HepG2 (cell line): Measurements from ENCODE around the gene AKR1A1. TPM values are rescaled to one million over a fixed set of nuclear protein-coding genes. Genes with fewer than 3 reads are reported as not detected.

Source experiments
- ELF4 ChIP-seq: sonication (generic); formaldehyde crosslinking; IDR thresholded peaks from 2 replicates; pipeline ENCODE4 v1.5.0; 2020; ENCODE audit warnings: missing genetic modification reagents, mild to moderate bottlenecking, moderate library complexity, borderline replicate concordance
- FOSL2 ChIP-seq: sonication (generic); formaldehyde crosslinking; IDR thresholded peaks from 2 replicates; pipeline ENCODE4 v1.4.0; 2020; ENCODE audit warnings: missing genetic modification reagents
- HNRNPL ChIP-seq: fragments of 200-400 bp; formaldehyde crosslinking; IDR thresholded peaks from 2 replicates; pipeline ENCODE4 v1.6.1; 2017; ENCODE audit warnings: mild to moderate bottlenecking, low read depth, low read length
- HNRNPLL ChIP-seq: fragments of 200-400 bp; formaldehyde crosslinking; IDR thresholded peaks from 2 replicates; pipeline ENCODE4 v1.6.1; 2017; ENCODE audit warnings: mild to moderate bottlenecking, low read depth, low read length; ENCODE audit not compliant: poor library complexity, severe bottlenecking
- MAFG ChIP-seq: sonication (generic); formaldehyde crosslinking; IDR thresholded peaks from 2 replicates; pipeline ENCODE4 v1.5.1; 2020; ENCODE audit warnings: mild to moderate bottlenecking, missing genetic modification reagents
- MIXL1 ChIP-seq: IDR thresholded peaks from 2 replicates; pipeline ENCODE4 v1.6.1; 2016
- NFE2 ChIP-seq: sonication (generic); formaldehyde crosslinking; IDR thresholded peaks from 2 replicates; pipeline ENCODE4 v1.4.0; 2020; ENCODE audit warnings: missing genetic modification reagents
- NKX3-1 ChIP-seq: sonication (generic); formaldehyde crosslinking; IDR thresholded peaks from 2 replicates; pipeline ENCODE4 v1.5.0; 2020; ENCODE audit warnings: missing genetic modification reagents
- POLR2A ChIP-seq, 2 experiments: IDR thresholded peaks; 2 replicates each; pipeline ENCODE4 v1.6.1; 2011; ENCODE audit warnings: low read depth in 2 of 2, low read length in 2 of 2, mild to moderate bottlenecking in 1 of 2, moderate library complexity in 1 of 2; ENCODE audit not compliant: insufficient read depth in 1 of 2
- RCOR2 ChIP-seq: IDR thresholded peaks from 2 replicates; pipeline ENCODE4 v1.6.1; 2016; ENCODE audit warnings: missing biosample characterization, missing genetic modification reagents
- RXRA ChIP-seq: sonication (generic); formaldehyde crosslinking; IDR thresholded peaks from 2 replicates; pipeline ENCODE4 v1.5.1; 2020; ENCODE audit warnings: missing genetic modification reagents
- THAP11 ChIP-seq: IDR thresholded peaks from 2 replicates; pipeline ENCODE4 v1.6.1; 2016; ENCODE audit warnings: missing biosample characterization, missing genetic modification reagents
- ZNF101 ChIP-seq: sonication (generic); formaldehyde crosslinking; IDR thresholded peaks from 2 replicates; pipeline ENCODE4 v1.4.0; 2020; ENCODE audit warnings: mild to moderate bottlenecking, low read depth, missing genetic modification reagents, borderline replicate concordance
- ZNF205 ChIP-seq: IDR thresholded peaks from 2 replicates; pipeline ENCODE4 v1.6.1; 2018; ENCODE audit warnings: missing biosample characterization, missing genetic modification reagents
- ZNF382 ChIP-seq: sonication (generic); formaldehyde crosslinking; IDR thresholded peaks from 2 replicates; pipeline ENCODE4 v1.5.0; 2020; ENCODE audit warnings: missing genetic modification reagents, mild to moderate bottlenecking, borderline replicate concordance
- ZNF432 ChIP-seq: sonication (generic); formaldehyde crosslinking; IDR thresholded peaks from 2 replicates; pipeline ENCODE4 v1.5.0; 2020; ENCODE audit warnings: missing genetic modification reagents, mild to moderate bottlenecking, borderline replicate concordance
- ZNF589 ChIP-seq: sonication (generic); formaldehyde crosslinking; conservative IDR thresholded peaks from 2 replicates; pipeline ENCODE4 v1.8.0; 2022; ENCODE audit warnings: mild to moderate bottlenecking, moderate library complexity, missing genetic modification reagents
- polyA plus RNA-seq, 8 experiments: library from polyadenylated mRNA; depleted of rRNA in 3 of 8; stranded (reverse) in 7 of 8; unstranded in 1 of 8; fragments of >200 nt; fragmentation: Illumina TruSeq in 4 of 8; extraction: Trizol in 4 of 8; gene quantifications; 2 replicates each; pipeline versions ENCODE4 v1.2.1 to v1.2.3, GENCODE V29; 2011 to 2016; ENCODE audit warnings: low read depth in 4 of 8, missing spikeins in 1 of 8, mixed read lengths in 1 of 8; ENCODE audit not compliant: insufficient read depth in 1 of 8
- total RNA-seq, 5 experiments: library from RNA; depleted of rRNA; stranded (reverse); fragments of >200 nt; fragmentation: Illumina TruSeq; extraction: Trizol; gene quantifications; 2 replicates each; pipeline ENCODE4 v1.2.3, GENCODE V29; 2016; ENCODE audit warnings: low read depth in 1 of 5
- TF ChIP-seq, protein P1 (sequence below): sonication (generic); formaldehyde crosslinking; IDR thresholded peaks from 2 replicates; pipeline ENCODE4 v1.8.0; 2022; ENCODE audit warnings: missing genetic modification reagents, mild to moderate bottlenecking, moderate library complexity, borderline replicate concordance
- TF ChIP-seq, protein P2 (sequence below): sonication (generic); formaldehyde crosslinking; IDR thresholded peaks from 2 replicates; pipeline ENCODE4 v1.4.0; 2020; ENCODE audit warnings: missing genetic modification reagents
- TF ChIP-seq, protein P3 (sequence below): IDR thresholded peaks from 2 replicates; pipeline ENCODE4 v1.6.1; 2016; ENCODE audit warnings: control low read depth
- TF ChIP-seq, protein P4 (sequence below): sonication (generic); formaldehyde crosslinking; IDR thresholded peaks from 2 replicates; pipeline ENCODE4 v1.5.1; 2020; ENCODE audit warnings: missing genetic modification reagents, mild to moderate bottlenecking, borderline replicate concordance
- TF ChIP-seq, protein P5 (sequence below): sonication (generic); formaldehyde crosslinking; IDR thresholded peaks from 2 replicates; pipeline ENCODE4 v1.4.0; 2020; ENCODE audit warnings: missing genetic modification reagents, borderline replicate concordance

AKR1A1 gene
- total and polyA plus RNA-seq, 2 of the 13 experiments (the other 11 are each of a cell fraction or from before 2014, with no cell fraction given): 181 to 217 TPM

DNA sequence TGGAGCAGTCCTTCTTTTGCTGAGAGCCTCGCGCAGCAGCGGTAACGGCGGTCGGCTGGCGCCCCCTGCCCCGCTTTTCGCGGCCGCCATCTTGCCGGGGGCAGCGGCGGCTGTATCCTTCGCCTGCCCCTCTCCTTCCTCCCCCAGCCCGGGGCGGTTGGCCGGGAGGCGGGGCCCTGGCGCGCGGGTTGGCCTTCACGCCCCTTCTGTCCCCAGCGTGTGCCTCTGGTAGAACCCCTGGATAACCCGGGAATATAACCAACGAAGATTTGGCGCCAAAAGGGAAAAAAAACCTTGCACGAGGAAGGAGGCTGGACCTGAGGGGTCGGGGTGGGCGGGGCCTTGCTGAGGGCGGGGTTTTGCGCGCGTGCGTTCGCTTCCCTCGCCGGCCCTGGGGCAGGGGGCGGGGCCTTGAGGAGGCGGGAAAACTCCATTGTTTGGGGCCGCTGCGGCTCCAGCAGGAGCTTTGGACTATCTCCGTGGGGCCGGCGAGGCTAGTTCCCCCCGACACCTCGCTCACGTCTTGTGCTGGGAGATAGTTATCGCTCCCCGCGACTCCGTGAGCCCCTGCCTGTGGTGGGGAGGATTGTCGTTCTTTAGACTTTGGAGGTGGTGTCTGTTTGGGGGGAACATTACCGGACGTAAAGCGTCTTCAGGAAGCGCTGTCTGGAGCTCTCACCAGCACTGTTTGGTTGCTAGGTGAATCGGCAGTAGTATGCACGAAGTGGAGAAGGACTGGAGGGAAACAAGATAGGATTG, 33.9 kb downstream of the AKR1A1 start (continued):
- TF ChIP-seq RXRA (CRISPR knock-in tag) (no peak; the same call in 1 of the 2 replicates), HNRNPL (no peak), ZNF205 (CRISPR knock-in tag) (peak; percentile 94), MIXL1 (CRISPR knock-in tag) (no peak), ZNF589 (no peak), RCOR2 (CRISPR knock-in tag) (no peak), NKX3-1 (CRISPR knock-in tag) (no peak; the same call in 1 of the 2 replicates), POLR2A (IDR thresholded peaks at IDR 0.05; ENCODE audit: insufficient read depth in 1 of 2, low read depth in 2 of 2, low read length in 2 of 2) (0 out of 4 replicates have a peak, but pooled peaks of 1 of the 2 experiments have one; percentile 31), FOSL2 (CRISPR knock-in tag) (no peak), ELF4 (CRISPR knock-in tag) (no peak; the same call in 1 of the 2 replicates), ZNF101 (CRISPR knock-in tag) (no peak), NFE2 (CRISPR knock-in tag) (no peak), ZNF382 (CRISPR knock-in tag) (no peak), HNRNPLL (peak; percentile 25), THAP11 (no peak), ZNF432 (CRISPR knock-in tag) (no peak), MAFG (CRISPR knock-in tag) (no peak)
- TF ChIP-seq, protein P1, sequence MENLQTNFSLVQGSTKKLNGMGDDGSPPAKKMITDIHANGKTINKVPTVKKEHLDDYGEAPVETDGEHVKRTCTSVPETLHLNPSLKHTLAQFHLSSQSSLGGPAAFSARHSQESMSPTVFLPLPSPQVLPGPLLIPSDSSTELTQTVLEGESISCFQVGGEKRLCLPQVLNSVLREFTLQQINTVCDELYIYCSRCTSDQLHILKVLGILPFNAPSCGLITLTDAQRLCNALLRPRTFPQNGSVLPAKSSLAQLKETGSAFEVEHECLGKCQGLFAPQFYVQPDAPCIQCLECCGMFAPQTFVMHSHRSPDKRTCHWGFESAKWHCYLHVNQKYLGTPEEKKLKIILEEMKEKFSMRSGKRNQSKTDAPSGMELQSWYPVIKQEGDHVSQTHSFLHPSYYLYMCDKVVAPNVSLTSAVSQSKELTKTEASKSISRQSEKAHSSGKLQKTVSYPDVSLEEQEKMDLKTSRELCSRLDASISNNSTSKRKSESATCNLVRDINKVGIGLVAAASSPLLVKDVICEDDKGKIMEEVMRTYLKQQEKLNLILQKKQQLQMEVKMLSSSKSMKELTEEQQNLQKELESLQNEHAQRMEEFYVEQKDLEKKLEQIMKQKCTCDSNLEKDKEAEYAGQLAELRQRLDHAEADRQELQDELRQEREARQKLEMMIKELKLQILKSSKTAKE (CRISPR knock-in tag): no peak
- TF ChIP-seq, protein P2, sequence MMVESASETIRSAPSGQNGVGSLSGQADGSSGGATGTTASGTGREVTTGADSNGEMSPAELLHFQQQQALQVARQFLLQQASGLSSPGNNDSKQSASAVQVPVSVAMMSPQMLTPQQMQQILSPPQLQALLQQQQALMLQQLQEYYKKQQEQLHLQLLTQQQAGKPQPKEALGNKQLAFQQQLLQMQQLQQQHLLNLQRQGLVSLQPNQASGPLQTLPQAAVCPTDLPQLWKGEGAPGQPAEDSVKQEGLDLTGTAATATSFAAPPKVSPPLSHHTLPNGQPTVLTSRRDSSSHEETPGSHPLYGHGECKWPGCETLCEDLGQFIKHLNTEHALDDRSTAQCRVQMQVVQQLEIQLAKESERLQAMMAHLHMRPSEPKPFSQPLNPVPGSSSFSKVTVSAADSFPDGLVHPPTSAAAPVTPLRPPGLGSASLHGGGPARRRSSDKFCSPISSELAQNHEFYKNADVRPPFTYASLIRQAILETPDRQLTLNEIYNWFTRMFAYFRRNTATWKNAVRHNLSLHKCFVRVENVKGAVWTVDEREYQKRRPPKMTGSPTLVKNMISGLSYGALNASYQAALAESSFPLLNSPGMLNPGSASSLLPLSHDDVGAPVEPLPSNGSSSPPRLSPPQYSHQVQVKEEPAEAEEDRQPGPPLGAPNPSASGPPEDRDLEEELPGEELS (CRISPR knock-in tag): no peak
- TF ChIP-seq, protein P3, sequence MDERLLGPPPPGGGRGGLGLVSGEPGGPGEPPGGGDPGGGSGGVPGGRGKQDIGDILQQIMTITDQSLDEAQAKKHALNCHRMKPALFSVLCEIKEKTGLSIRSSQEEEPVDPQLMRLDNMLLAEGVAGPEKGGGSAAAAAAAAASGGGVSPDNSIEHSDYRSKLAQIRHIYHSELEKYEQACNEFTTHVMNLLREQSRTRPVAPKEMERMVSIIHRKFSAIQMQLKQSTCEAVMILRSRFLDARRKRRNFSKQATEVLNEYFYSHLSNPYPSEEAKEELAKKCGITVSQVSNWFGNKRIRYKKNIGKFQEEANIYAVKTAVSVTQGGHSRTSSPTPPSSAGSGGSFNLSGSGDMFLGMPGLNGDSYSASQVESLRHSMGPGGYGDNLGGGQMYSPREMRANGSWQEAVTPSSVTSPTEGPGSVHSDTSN: no peak
- TF ChIP-seq, protein P4, sequence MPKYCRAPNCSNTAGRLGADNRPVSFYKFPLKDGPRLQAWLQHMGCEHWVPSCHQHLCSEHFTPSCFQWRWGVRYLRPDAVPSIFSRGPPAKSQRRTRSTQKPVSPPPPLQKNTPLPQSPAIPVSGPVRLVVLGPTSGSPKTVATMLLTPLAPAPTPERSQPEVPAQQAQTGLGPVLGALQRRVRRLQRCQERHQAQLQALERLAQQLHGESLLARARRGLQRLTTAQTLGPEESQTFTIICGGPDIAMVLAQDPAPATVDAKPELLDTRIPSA (CRISPR knock-in tag): no peak
- TF ChIP-seq, protein P5, sequence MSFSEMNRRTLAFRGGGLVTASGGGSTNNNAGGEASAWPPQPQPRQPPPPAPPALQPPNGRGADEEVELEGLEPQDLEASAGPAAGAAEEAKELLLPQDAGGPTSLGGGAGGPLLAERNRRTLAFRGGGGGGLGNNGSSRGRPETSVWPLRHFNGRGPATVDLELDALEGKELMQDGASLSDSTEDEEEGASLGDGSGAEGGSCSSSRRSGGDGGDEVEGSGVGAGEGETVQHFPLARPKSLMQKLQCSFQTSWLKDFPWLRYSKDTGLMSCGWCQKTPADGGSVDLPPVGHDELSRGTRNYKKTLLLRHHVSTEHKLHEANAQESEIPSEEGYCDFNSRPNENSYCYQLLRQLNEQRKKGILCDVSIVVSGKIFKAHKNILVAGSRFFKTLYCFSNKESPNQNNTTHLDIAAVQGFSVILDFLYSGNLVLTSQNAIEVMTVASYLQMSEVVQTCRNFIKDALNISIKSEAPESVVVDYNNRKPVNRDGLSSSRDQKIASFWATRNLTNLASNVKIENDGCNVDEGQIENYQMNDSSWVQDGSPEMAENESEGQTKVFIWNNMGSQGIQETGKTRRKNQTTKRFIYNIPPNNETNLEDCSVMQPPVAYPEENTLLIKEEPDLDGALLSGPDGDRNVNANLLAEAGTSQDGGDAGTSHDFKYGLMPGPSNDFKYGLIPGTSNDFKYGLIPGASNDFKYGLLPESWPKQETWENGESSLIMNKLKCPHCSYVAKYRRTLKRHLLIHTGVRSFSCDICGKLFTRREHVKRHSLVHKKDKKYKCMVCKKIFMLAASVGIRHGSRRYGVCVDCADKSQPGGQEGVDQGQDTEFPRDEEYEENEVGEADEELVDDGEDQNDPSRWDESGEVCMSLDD (CRISPR knock-in tag): 0 out of 2 replicates have a peak, but pooled peaks have one; percentile 58
